Neural cell (in vitro differentiated cells): ENCODE results near the gene FBXO7. TPM values are rescaled to one million over a fixed set of nuclear protein-coding genes. Genes with fewer than 3 reads are reported as not detected.

Source experiments
- H2AFZ ChIP-seq: fragments of 200-600, 300-800 bp; sonication (generic), shearing (Covaris generic); 2 replicates; pipeline ENCODE4 v1.6.0; 2014; ENCODE audit warnings: low read depth, mild to moderate bottlenecking, antibody characterized with exemption, low read length, moderate library complexity
- H3F3A ChIP-seq: fragments of 200-600 bp; shearing (Covaris generic); 2 replicates; pipeline ENCODE4 v1.6.1; 2016; ENCODE audit warnings: mild to moderate bottlenecking, moderate library complexity, mixed read lengths, antibody characterized with exemption, low read length; ENCODE audit not compliant: insufficient read depth, poor library complexity, severe bottlenecking
- H3K27ac ChIP-seq: fragments of 200-600, 300-800 bp; sonication (generic), shearing (Covaris generic); 2 replicates; pipeline ENCODE4 v1.5.1; 2014; ENCODE audit warnings: mild to moderate bottlenecking, low read length, moderate library complexity
- H3K27me3 ChIP-seq: fragments of 300-800, 200-600 bp; sonication (generic), shearing (Covaris generic); 2 replicates; pipeline ENCODE4 v1.6.0; 2014; ENCODE audit warnings: mild to moderate bottlenecking, low read depth, low read length, moderate library complexity; ENCODE audit not compliant: insufficient read depth
- H3K36me3 ChIP-seq: fragments of 300-800, 200-600 bp; sonication (generic), shearing (Covaris generic); 2 replicates; pipeline ENCODE4 v1.5.1; 2014; ENCODE audit warnings: mild to moderate bottlenecking, antibody characterized with exemption, low read length, moderate library complexity; ENCODE audit not compliant: insufficient read depth
- H3K4me2 ChIP-seq: fragments of 300-800, 200-600 bp; sonication (generic), shearing (Covaris generic); 2 replicates; pipeline ENCODE4 v1.6.0; 2014; ENCODE audit warnings: mild to moderate bottlenecking, low read length
- H3K4me3 ChIP-seq: fragments of 300-800, 200-600 bp; sonication (generic), shearing (Covaris generic); 2 replicates; pipeline ENCODE4 v1.5.1; 2014; ENCODE audit warnings: mild to moderate bottlenecking, low read length, moderate library complexity
- H3K79me2 ChIP-seq: fragments of 200-600 bp; shearing (Covaris generic); replicated peaks from 2 replicates; pipeline ENCODE4 v1.6.0; 2014; ENCODE audit warnings: mild to moderate bottlenecking, low read length, moderate library complexity; ENCODE audit not compliant: insufficient read depth
- H3K9ac ChIP-seq: fragments of 300-800, 200-600 bp; sonication (generic), shearing (Covaris generic); 2 replicates; pipeline ENCODE4 v1.6.1; 2016; ENCODE audit warnings: mild to moderate bottlenecking, low read length, mixed read lengths
- H3K9me2 ChIP-seq: fragments of 200-600 bp; shearing (Covaris generic); 2 replicates; pipeline ENCODE4 v1.6.1; 2016; ENCODE audit warnings: mild to moderate bottlenecking, low read length, mixed read lengths; ENCODE audit not compliant: insufficient read depth
- H3K9me3 ChIP-seq: fragments of 200-600, 300-800 bp; sonication (generic), shearing (Covaris generic); 2 replicates; pipeline ENCODE4 v1.6.1; 2016; ENCODE audit warnings: mild to moderate bottlenecking, mixed run types, low read length, moderate library complexity, mixed read lengths
- H4K20me1 ChIP-seq: fragments of 200-600 bp; shearing (Covaris generic); 2 replicates; pipeline ENCODE4 v1.6.1; 2016; ENCODE audit warnings: mild to moderate bottlenecking, mixed run types; ENCODE audit not compliant: insufficient read depth
- CTCF ChIP-seq: fragments of 450-650 bp; IDR thresholded peaks from 2 replicates; pipeline ENCODE4 v1.5.1; 2014; ENCODE audit warnings: antibody characterized with exemption, mild to moderate bottlenecking, moderate library complexity; ENCODE audit not compliant: poor library complexity, severe bottlenecking
- EP300 ChIP-seq: fragments of 450-650 bp; conservative IDR thresholded peaks from 2 replicates; pipeline ENCODE4 v1.6.1; 2014; ENCODE audit warnings: antibody characterized with exemption, mild to moderate bottlenecking, moderate library complexity; ENCODE audit not compliant: poor library complexity, severe bottlenecking
- EZH2 ChIP-seq: fragments of 200-600, 300-800 bp; shearing (Covaris generic), sonication (generic); IDR thresholded peaks from 2 replicates; pipeline ENCODE4 v1.6.1; 2014; ENCODE audit warnings: antibody characterized with exemption, low read length, borderline replicate concordance, mild to moderate bottlenecking; ENCODE audit not compliant: insufficient read depth, poor library complexity, severe bottlenecking
- MXI1 ChIP-seq: fragments of 450-650 bp; conservative IDR thresholded peaks from 2 replicates; pipeline ENCODE4 v1.6.1; 2014; ENCODE audit warnings: antibody characterized with exemption, mild to moderate bottlenecking; ENCODE audit not compliant: poor library complexity, severe bottlenecking
- POLR2AphosphoS5 ChIP-seq: IDR thresholded peaks from 2 replicates; pipeline ENCODE4 v1.6.1; 2012
- RAD21 ChIP-seq: fragments of 450-650 bp; conservative IDR thresholded peaks from 2 replicates; pipeline ENCODE4 v1.6.1; 2014; ENCODE audit warnings: antibody characterized with exemption, mild to moderate bottlenecking, moderate library complexity
- SMC3 ChIP-seq: fragments of 450-650 bp; conservative IDR thresholded peaks from 2 replicates; pipeline ENCODE4 v1.6.1; 2014; ENCODE audit warnings: antibody characterized with exemption, mild to moderate bottlenecking, moderate library complexity; ENCODE audit not compliant: poor library complexity
- TAF1 ChIP-seq: IDR thresholded peaks from 2 replicates; pipeline ENCODE4 v1.6.1; 2012; ENCODE audit warnings: low read depth
- polyA plus RNA-seq: library from polyadenylated mRNA; depleted of rRNA; stranded (reverse); fragments of >200 nt; gene quantifications from 2 replicates; pipeline ENCODE4 v1.2.3, GENCODE V29; 2014
- TF ChIP-seq, protein P1 (sequence below): IDR thresholded peaks from 2 replicates; pipeline ENCODE4 v1.6.1; 2012; ENCODE audit warnings: borderline replicate concordance

The FBXO7 gene
- polyA plus RNA-seq, 1 donor from 2014 or later = 51.2 TPM

DNA sequence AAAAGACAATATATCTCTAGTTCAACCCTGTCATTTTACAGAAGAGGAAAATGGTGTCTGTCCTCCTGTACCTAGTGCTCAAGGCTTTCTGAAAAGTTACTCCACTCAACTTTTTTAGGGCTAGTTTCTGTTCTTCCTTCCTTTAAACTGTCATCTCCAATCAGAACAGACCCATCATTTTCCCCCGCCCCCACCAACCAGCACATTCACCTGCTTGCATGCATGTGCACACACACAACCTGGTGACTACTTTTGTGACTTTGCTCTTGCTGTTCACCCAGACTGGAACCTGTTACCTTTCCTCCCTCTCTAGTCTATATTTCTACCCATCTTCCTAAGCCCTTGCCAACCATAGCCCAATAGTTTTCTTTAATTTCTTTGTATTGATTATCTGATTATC is 5.6 kb downstream of the FBXO7 start:
- TF ChIP-seq SMC3 (no peak), EP300 (no peak), MXI1 (no peak), RAD21 (no peak), TAF1 (no peak), EZH2 (no peak), POLR2AphosphoS5 (no peak), CTCF (no peak)
- TF ChIP-seq, protein P1, sequence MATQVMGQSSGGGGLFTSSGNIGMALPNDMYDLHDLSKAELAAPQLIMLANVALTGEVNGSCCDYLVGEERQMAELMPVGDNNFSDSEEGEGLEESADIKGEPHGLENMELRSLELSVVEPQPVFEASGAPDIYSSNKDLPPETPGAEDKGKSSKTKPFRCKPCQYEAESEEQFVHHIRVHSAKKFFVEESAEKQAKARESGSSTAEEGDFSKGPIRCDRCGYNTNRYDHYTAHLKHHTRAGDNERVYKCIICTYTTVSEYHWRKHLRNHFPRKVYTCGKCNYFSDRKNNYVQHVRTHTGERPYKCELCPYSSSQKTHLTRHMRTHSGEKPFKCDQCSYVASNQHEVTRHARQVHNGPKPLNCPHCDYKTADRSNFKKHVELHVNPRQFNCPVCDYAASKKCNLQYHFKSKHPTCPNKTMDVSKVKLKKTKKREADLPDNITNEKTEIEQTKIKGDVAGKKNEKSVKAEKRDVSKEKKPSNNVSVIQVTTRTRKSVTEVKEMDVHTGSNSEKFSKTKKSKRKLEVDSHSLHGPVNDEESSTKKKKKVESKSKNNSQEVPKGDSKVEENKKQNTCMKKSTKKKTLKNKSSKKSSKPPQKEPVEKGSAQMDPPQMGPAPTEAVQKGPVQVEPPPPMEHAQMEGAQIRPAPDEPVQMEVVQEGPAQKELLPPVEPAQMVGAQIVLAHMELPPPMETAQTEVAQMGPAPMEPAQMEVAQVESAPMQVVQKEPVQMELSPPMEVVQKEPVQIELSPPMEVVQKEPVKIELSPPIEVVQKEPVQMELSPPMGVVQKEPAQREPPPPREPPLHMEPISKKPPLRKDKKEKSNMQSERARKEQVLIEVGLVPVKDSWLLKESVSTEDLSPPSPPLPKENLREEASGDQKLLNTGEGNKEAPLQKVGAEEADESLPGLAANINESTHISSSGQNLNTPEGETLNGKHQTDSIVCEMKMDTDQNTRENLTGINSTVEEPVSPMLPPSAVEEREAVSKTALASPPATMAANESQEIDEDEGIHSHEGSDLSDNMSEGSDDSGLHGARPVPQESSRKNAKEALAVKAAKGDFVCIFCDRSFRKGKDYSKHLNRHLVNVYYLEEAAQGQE = no peak
- Histone ChIP-seq H3K4me2 (no peak overlapping the region), H4K20me1 (no peaks in the 10 kb centered on the region)

DNA sequence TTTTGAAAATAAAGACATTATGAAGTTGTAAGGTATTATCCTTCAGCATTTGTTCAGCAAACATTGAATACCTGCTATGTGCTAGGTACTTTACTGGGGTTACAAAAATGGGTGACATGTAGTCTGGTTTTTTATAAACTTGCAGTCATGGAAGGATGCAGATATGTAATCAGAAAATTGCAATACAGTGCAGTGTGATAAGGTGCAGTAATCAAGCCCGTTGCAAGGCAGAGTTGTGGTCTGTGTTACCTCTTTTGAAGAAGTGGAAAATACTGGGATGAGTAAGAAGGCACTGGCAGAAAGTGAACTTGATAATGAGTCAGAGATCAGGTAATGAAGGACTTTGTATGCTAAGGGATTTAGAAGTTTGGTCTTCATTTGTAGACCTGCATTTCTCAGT is 8.1 kb downstream of the FBXO7 start:
- no peak overlapping the region for H3K27ac ChIP-seq
- H3K9me3 ChIP-seq = no peaks in the 10 kb centered on the region
- H3K36me3 ChIP-seq = peaks cover 4% of the 10 kb centered on the region
- no peak overlapping the region for H3K4me3 ChIP-seq
- H3F3A ChIP-seq = no peaks in the 10 kb centered on the region
- H2AFZ ChIP-seq = no peak overlapping the region
- no peaks in the 10 kb centered on the region for H3K9me2 ChIP-seq
- H3K79me2 ChIP-seq = peaks cover 29% of the 10 kb centered on the region
- H4K20me1 ChIP-seq = no peaks in the 10 kb centered on the region
- no peak overlapping the region for H3K9ac ChIP-seq
- no peak overlapping the region for H3K4me2 ChIP-seq
- no peak for TF ChIP-seq CTCF
- no peak for TF ChIP-seq EP300
- TF ChIP-seq RAD21 = no peak
- no peak for TF ChIP-seq TAF1
- no peak for TF ChIP-seq MXI1
- no peak for TF ChIP-seq POLR2AphosphoS5
- TF ChIP-seq SMC3 = no peak
- TF ChIP-seq EZH2 = no peak
- TF ChIP-seq, protein P1 = no peak
- no peaks in the 10 kb centered on the region for H3K27me3 ChIP-seq

More for the DNA sequence above, 5.6 kb downstream of the FBXO7 start:
- no peaks in the 10 kb centered on the region for H3K9me2 ChIP-seq
- no peak overlapping the region for H3K27ac ChIP-seq
- H3K9me3 ChIP-seq = no peaks in the 10 kb centered on the region
- no peak overlapping the region for H3K9ac ChIP-seq
- no peak overlapping the region for H3K4me3 ChIP-seq
- H2AFZ ChIP-seq = no peak overlapping the region
- H3F3A ChIP-seq = no peaks in the 10 kb centered on the region
- no peaks in the 10 kb centered on the region for H3K36me3 ChIP-seq
- peaks cover 54% of the 10 kb centered on the region for H3K79me2 ChIP-seq
- no peaks in the 10 kb centered on the region for H3K27me3 ChIP-seq
